Loucy (cell line): Measurements from ENCODE around the gene AARSD1.
A peak's percentile ranks its signal among the peaks of the same experiment; 100 is the strongest.

Experiments
- CTCF ChIP-seq: fragments of 200-600 bp; sonication (generic); conservative IDR thresholded peaks from 2 replicates; pipeline ENCODE4 v1.5.1; 2014; ENCODE audit warnings: mild to moderate bottlenecking, antibody characterized with exemption, low read length
- EZH2phosphoT487 ChIP-seq: fragments of 200-600 bp; IDR thresholded peaks from 2 replicates; pipeline ENCODE4 v1.6.1; 2018; ENCODE audit warnings: antibody characterized with exemption, mild to moderate bottlenecking, moderate library complexity, borderline replicate concordance

- TF ChIP-seq CTCF (peak; percentile 37), EZH2phosphoT487 (no peak)
Measured at GRCh38 chr17:42980766-42981397, 16.6 kb upstream of the AARSD1 start.
